Dermis microvascular lymphatic vessel endothelial cell (primary cell): ENCODE data around the gene NUP85. TPM values are rescaled to one million over a fixed set of nuclear protein-coding genes. Genes with fewer than 3 reads are reported as not detected.
"Not testable (repeated sequence)": the region's sequence is repeated elsewhere in the genome, so short reads cannot be mapped to it uniquely, and the experiment has no call there.

Experiments used
- DNase-seq, 2 donors: peaks; one replicate each; pipeline versions ENCODE4 v3.0.0 to v3.0.0-alpha.2; 2010; ENCODE audit warnings: low read depth in 2 of 2
- total RNA-seq: library from RNA; depleted of rRNA; stranded (reverse); fragments of >200 nt; gene quantifications from 2 replicates; pipeline ENCODE4 v1.2.1, GENCODE V29; 2014

NUP85 gene
- total RNA-seq, 1 donor from 2014 or later, result 39.4 TPM

- DNase-seq, result no peak
Measured at GRCh38 chr17:75199886-75200618, 5.4 kb upstream of the NUP85 start.

- DNase-seq, result no peak
Measured at GRCh38 chr17:75205793-75206163, 299 bp downstream of the NUP85 start.

GRCh38 chr17:75207050-75207407, 1.6 kb downstream of the NUP85 start:
- DNase-seq, result not testable (repeated sequence)

- DNase-seq, result no peak
Measured at GRCh38 chr17:75207760-75208159, 2.3 kb downstream of the NUP85 start.

GRCh38 chr17:75208161-75208560, 2.7 kb downstream of the NUP85 start:
- DNase-seq, result no peak

GRCh38 chr17:75209061-75209460, 3.6 kb downstream of the NUP85 start:
- DNase-seq, result no peak

GRCh38 chr17:75218131-75218530, 12.7 kb downstream of the NUP85 start:
- DNase-seq, result no peak

GRCh38 chr17:75219815-75220214, 14.3 kb downstream of the NUP85 start:
- no peak for DNase-seq

- no peak for DNase-seq
Measured at GRCh38 chr17:75225016-75225415, 19.5 kb downstream of the NUP85 start.

GRCh38 chr17:75227729-75228128, 22.2 kb downstream of the NUP85 start:
- no peak for DNase-seq

GRCh38 chr17:75228305-75228704, 22.8 kb downstream of the NUP85 start:
- DNase-seq, result peak in 1 of 2 donors; percentile 42

- no peak for DNase-seq
Measured at GRCh38 chr17:75228847-75229246, 23.4 kb downstream of the NUP85 start.

- DNase-seq, result no peak
Measured at GRCh38 chr17:75231071-75231470, 25.6 kb downstream of the NUP85 start.

GRCh38 chr17:75231741-75232464, 26.4 kb downstream of the NUP85 start:
- no peak for DNase-seq

- no peak for DNase-seq
Measured at GRCh38 chr17:75232786-75233185, 27.3 kb downstream of the NUP85 start.

- DNase-seq, result no peak
Measured at GRCh38 chr17:75237100-75238014, 31.9 kb downstream of the NUP85 start.

GRCh38 chr17:75238020-75238580, 32.6 kb downstream of the NUP85 start:
- DNase-seq, result no peak

- DNase-seq, result peak; percentile 57 to 74
Measured at GRCh38 chr17:75238684-75239191, 33.3 kb downstream of the NUP85 start.

- no peak for DNase-seq
Measured at GRCh38 chr17:75239214-75239613, 33.7 kb downstream of the NUP85 start.

GRCh38 chr17:75239778-75240393, 34.4 kb downstream of the NUP85 start:
- no peak for DNase-seq
